OCI-LY3 (cell line): ENCODE data around the gene IL1B.

Experiments
- H2AFZ ChIP-seq: fragments of 200-600, 300-600 bp; shearing (Covaris generic); 2 replicates; pipeline ENCODE4 v1.6.0; 2014; ENCODE audit warnings: antibody characterized with exemption, low read depth, low read length
- H3K27ac ChIP-seq: fragments of 200-600, 300-600 bp; sonication (generic); 2 replicates; pipeline ENCODE4 v1.5.1; 2014; ENCODE audit warnings: mild to moderate bottlenecking, low read length, moderate library complexity, mixed read lengths
- H3K27me3 ChIP-seq: fragments of 200-600, 300-600 bp; sonication (generic); 2 replicates; pipeline ENCODE4 v1.6.1; 2014; ENCODE audit warnings: low read depth, low read length, mixed read lengths
- H3K36me3 ChIP-seq: fragments of 200-600, 300-600 bp; sonication (generic); replicated peaks from 2 replicates; pipeline ENCODE3; 2014; ENCODE audit warnings: low read depth, low read length, mixed read lengths
- H3K4me1 ChIP-seq: fragments of 300-600, 200-600 bp; sonication (generic); 2 replicates; pipeline ENCODE4 v1.6.1; 2014; ENCODE audit warnings: low read length, mixed read lengths
- H3K4me2 ChIP-seq: fragments of 200-600, 300-600 bp; sonication (generic); 2 replicates; pipeline ENCODE4 v1.6.1; 2014; ENCODE audit warnings: low read length, mixed read lengths
- H3K4me3 ChIP-seq: fragments of 300-600, 200-600 bp; sonication (generic); 2 replicates; pipeline ENCODE4 v1.5.1; 2014; ENCODE audit warnings: antibody characterized with exemption, mild to moderate bottlenecking, low read length, moderate library complexity
- H3K79me2 ChIP-seq: fragments of 300-600, 200-600 bp; shearing (Covaris generic); 2 replicates; pipeline ENCODE4 v1.6.1; 2014; ENCODE audit warnings: mild to moderate bottlenecking, low read length, mixed read lengths
- H3K9ac ChIP-seq: fragments of 300-600, 200-600 bp; shearing (Covaris generic); 2 replicates; pipeline ENCODE4 v1.6.0; 2014; ENCODE audit warnings: mild to moderate bottlenecking, low read length, moderate library complexity
- H3K9me3 ChIP-seq: fragments of 200-600, 300-600 bp; shearing (Covaris generic); 2 replicates; pipeline ENCODE4 v1.6.1; 2014; ENCODE audit warnings: low read length, mixed read lengths; ENCODE audit not compliant: insufficient read depth
- H4K20me1 ChIP-seq: fragments of 200-600, 300-600 bp; sonication (generic); 2 replicates; pipeline ENCODE4 v1.6.1; 2016; ENCODE audit warnings: low read length, mixed read lengths; ENCODE audit not compliant: insufficient read depth
- CTCF ChIP-seq: fragments of 200-600, 300-600 bp; sonication (generic); IDR thresholded peaks from 2 replicates; pipeline ENCODE4 v1.5.1; 2014; ENCODE audit warnings: antibody characterized with exemption, low read length, low read depth
- EZH2phosphoT487 ChIP-seq: fragments of 200-600 bp; shearing (Covaris generic); IDR thresholded peaks from 2 replicates; pipeline ENCODE4 v1.6.1; 2018; ENCODE audit warnings: antibody characterized with exemption, mixed run types, low read depth

IL1B gene

DNA sequence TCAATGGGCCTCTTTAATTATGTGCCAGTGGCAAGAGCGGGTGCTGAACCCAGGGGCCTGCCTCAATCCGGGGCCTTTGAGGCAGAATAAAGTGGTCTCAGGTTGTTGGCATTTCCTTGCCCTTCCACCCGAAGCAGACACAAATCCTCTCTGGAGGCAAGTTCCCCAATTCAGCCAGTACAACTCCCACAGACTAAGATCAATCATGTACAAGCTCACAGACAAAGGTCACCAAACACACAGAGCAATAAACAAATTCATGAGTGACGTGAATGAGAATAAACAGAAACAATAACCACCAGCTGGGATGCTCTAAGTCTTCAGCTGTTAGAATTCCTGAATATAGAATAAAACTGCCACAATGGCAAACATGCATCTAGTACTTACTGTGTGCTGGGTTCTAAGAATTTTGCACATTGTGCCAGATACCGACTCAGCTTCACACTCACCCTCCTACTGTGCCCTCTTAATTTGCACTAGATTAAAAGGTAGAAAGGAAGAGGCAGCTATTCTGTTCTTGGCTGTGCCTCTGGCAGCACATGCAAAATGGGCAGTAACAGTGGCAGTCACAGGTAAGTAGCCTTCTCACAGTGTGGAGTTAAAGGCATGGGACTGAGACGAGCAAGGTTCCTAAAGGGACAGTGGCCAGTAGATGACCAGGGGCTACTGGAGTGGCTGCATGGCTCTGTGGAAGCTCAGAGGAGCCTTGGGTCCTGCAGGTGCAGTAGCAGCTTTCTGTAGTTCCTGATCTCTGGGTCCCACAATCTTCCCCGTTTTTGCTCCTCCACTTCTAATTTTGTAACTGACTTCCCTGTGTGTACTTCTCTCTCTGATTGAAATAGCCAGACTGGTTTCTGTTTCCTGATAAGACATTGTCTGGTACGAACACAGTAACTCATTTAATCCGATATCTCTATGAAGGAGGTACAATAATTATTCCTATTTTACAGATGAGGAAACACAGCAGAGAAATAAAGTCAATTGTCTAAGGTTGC lies 34.6 kb upstream of the IL1B start:
- Histone ChIP-seq H3K4me3 (no peak overlapping the region), H3K4me2 (no peak overlapping the region), H3K79me2 (no peaks in the 10 kb centered on the region), H3K27ac (no peak overlapping the region), H3K9ac (no peak overlapping the region), H3K36me3 (peaks cover 2% of the 10 kb centered on the region), H2AFZ (no peak overlapping the region; the same call in 1 of the 2 replicates), H4K20me1 (no peaks in the 10 kb centered on the region), H3K4me1 (no peaks in the 10 kb centered on the region), H3K9me3 (peaks cover 6% of the 10 kb centered on the region), H3K27me3 (no peaks in the 10 kb centered on the region)
- TF ChIP-seq EZH2phosphoT487 (no peak), CTCF (no peak)

DNA sequence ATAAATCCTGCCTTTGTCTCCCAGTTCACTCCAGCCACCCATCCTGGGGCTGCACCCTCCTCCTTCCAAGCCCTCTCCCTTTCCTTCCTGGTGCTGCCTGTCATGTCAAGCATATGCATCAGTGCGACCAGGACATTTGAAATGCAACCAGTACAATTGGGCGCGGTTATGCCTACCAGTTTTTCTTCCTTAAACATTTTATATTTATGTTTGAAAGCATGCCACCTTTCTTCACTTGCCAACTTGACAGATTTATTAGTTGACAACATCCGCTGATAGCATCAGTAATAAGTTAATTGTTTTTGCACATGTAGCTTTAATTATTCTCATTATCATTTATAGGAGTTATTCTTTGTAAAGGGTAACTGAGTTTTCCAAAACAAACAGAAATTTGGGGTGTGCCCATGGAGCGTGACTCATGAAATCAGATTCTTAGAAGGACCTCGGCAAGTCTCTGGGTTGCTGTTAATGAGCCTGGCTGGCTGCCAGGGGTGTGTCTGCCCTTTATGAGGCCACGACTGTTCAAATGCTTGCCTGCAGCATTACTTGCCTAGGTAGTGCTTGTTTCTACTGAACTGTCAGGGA lies 32.8 kb upstream of the IL1B start:
- Histone ChIP-seq H3K4me3 (no peak overlapping the region), H3K27ac (no peak overlapping the region), H3K9me3 (peaks cover 18% of the 10 kb centered on the region), H3K27me3 (no peaks in the 10 kb centered on the region), H3K36me3 (peaks cover 6% of the 10 kb centered on the region), H3K4me1 (no peaks in the 10 kb centered on the region), H3K4me2 (no peak overlapping the region), H2AFZ (no peak overlapping the region), H3K79me2 (no peaks in the 10 kb centered on the region), H3K9ac (no peak overlapping the region), H4K20me1 (no peaks in the 10 kb centered on the region)
- TF ChIP-seq CTCF (no peak), EZH2phosphoT487 (no peak)

- no peaks in the 10 kb centered on the region for H3K4me1 ChIP-seq
These were observed 31.4 kb upstream of the IL1B start for GRCh38 chr2:112867701-112868631.

More at GRCh38 chr2:112867701-112868631, 31.4 kb upstream of the IL1B start:
- no peak overlapping the region for H2AFZ ChIP-seq
- peaks cover 20% of the 10 kb centered on the region for H3K9me3 ChIP-seq
- H3K4me2 ChIP-seq = no peak overlapping the region
- TF ChIP-seq CTCF (no peak), EZH2phosphoT487 (no peak)
- H3K4me3 ChIP-seq = no peak overlapping the region
- no peak overlapping the region for H3K9ac ChIP-seq
- H4K20me1 ChIP-seq = no peaks in the 10 kb centered on the region
- no peaks in the 10 kb centered on the region for H3K27me3 ChIP-seq
- H3K36me3 ChIP-seq = peaks cover 6% of the 10 kb centered on the region
- H3K79me2 ChIP-seq = no peaks in the 10 kb centered on the region
- H3K27ac ChIP-seq = no peak overlapping the region
